ENCODE results near the gene LITAF.

- TF ChIP-seq POLR2A (IDR thresholded peaks at IDR 0.05; ENCODE audit: borderline replicate concordance, extremely low read depth, insufficient read depth, insufficient read length) (no peak), SP1 (IDR thresholded peaks at IDR 0.05; ENCODE audit: low read depth) (no peak), SIN3A (IDR thresholded peaks at IDR 0.05; ENCODE audit: low read depth) (no peak), EGR1 (IDR thresholded peaks at IDR 0.05; ENCODE audit: low read depth) (no peak)
- TF ChIP-seq, protein P1, sequence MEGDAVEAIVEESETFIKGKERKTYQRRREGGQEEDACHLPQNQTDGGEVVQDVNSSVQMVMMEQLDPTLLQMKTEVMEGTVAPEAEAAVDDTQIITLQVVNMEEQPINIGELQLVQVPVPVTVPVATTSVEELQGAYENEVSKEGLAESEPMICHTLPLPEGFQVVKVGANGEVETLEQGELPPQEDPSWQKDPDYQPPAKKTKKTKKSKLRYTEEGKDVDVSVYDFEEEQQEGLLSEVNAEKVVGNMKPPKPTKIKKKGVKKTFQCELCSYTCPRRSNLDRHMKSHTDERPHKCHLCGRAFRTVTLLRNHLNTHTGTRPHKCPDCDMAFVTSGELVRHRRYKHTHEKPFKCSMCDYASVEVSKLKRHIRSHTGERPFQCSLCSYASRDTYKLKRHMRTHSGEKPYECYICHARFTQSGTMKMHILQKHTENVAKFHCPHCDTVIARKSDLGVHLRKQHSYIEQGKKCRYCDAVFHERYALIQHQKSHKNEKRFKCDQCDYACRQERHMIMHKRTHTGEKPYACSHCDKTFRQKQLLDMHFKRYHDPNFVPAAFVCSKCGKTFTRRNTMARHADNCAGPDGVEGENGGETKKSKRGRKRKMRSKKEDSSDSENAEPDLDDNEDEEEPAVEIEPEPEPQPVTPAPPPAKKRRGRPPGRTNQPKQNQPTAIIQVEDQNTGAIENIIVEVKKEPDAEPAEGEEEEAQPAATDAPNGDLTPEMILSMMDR (IDR thresholded peaks at IDR 0.05 in 2 of 3, conservative IDR thresholded peaks at IDR 0.05 in 1 of 3; ENCODE audit: borderline replicate concordance in 1 of 3, insufficient read depth in 1 of 3, low read depth in 2 of 3, low read length in 2 of 3) = no peak
Measured at GRCh38 chr16:11593581-11593980, 6.9 kb upstream of the LITAF start.

All from HCT116 (cell line).